ENCODE data around the gene FSCN2. TPM values are rescaled to one million over a fixed set of nuclear protein-coding genes. Genes with fewer than 3 reads are reported as not detected.

FSCN2 gene
- total and polyA plus RNA-seq, 2 donors (not counting 1 experiment from before 2014, with no cell fraction given): 0.35 to 2.0 TPM

- H3K4me1 ChIP-seq (ENCODE audit: control insufficient read depth, extremely low read depth, insufficient read depth, low read length): no peaks in the 10 kb centered on the region
- H3K27ac ChIP-seq (ENCODE audit: insufficient read depth, low read length): no peak overlapping the region
- H4K20me1 ChIP-seq (ENCODE audit: control insufficient read depth, extremely low read depth, insufficient read depth, low read length): no peaks in the 10 kb centered on the region
- DNase-seq (ENCODE audit: low read depth in 2 of 2): no peak
- H3K9me3 ChIP-seq (ENCODE audit: control insufficient read depth, insufficient read depth, low read depth, low read length): no peaks in the 10 kb centered on the region
- H3K36me3 ChIP-seq (ENCODE audit: control insufficient read depth, insufficient read depth, low read length): peaks cover 17% of the 10 kb centered on the region
- H3K79me2 ChIP-seq (ENCODE audit: control insufficient read depth, insufficient read depth, low read length): no peaks in the 10 kb centered on the region
- no peak overlapping the region for H2AFZ ChIP-seq (ENCODE audit: low read length)
- no peak overlapping the region for H3K4me3 ChIP-seq (replicated peaks in 1 of 4; ENCODE audit: control extremely low read depth in 1 of 4, insufficient read depth in 1 of 4, low read depth in 3 of 4, low read length in 4 of 4)
- TF ChIP-seq CTCF (conservative IDR thresholded peaks at IDR 0.05 in 1 of 2, IDR thresholded peaks at IDR 0.05 in 1 of 2; ENCODE audit: low read depth in 1 of 2, low read length in 2 of 2): no peak
- TF ChIP-seq EZH2 (IDR thresholded peaks at IDR 0.05; ENCODE audit: low read length, missing control alignments): no peak
- peaks cover 11% of the 10 kb centered on the region for H3K27me3 ChIP-seq (ENCODE audit: control insufficient read depth, insufficient read depth, low read length)
- no peak overlapping the region for H3K4me2 ChIP-seq (ENCODE audit: extremely low read depth, insufficient read depth, low read length)
- H3K9ac ChIP-seq (ENCODE audit: insufficient read depth, low read length): no peak overlapping the region
These were observed 10.7 kb downstream of the FSCN2 start for GRCh38 chr17:81538651-81539570.

GRCh38 chr17:81539571-81539900 is 11.4 kb downstream of the FSCN2 start:
- TF ChIP-seq EZH2 (IDR thresholded peaks at IDR 0.05; ENCODE audit: low read length, missing control alignments) (no peak), CTCF (conservative IDR thresholded peaks at IDR 0.05 in 1 of 2, IDR thresholded peaks at IDR 0.05 in 1 of 2; ENCODE audit: low read depth in 1 of 2, low read length in 2 of 2) (no peak)
- Histone ChIP-seq H3K36me3 (ENCODE audit: control insufficient read depth, insufficient read depth, low read length) (peaks cover 21% of the 10 kb centered on the region), H2AFZ (ENCODE audit: low read length) (no peak overlapping the region), H4K20me1 (ENCODE audit: control insufficient read depth, extremely low read depth, insufficient read depth, low read length) (no peaks in the 10 kb centered on the region), H3K79me2 (ENCODE audit: control insufficient read depth, insufficient read depth, low read length) (no peaks in the 10 kb centered on the region), H3K27ac (ENCODE audit: insufficient read depth, low read length) (no peak overlapping the region), H3K27me3 (ENCODE audit: control insufficient read depth, insufficient read depth, low read length) (peaks cover 11% of the 10 kb centered on the region), H3K4me2 (ENCODE audit: extremely low read depth, insufficient read depth, low read length) (no peak overlapping the region), H3K9me3 (ENCODE audit: control insufficient read depth, insufficient read depth, low read depth, low read length) (no peaks in the 10 kb centered on the region), H3K4me3 (replicated peaks in 1 of 4; ENCODE audit: control extremely low read depth in 1 of 4, insufficient read depth in 1 of 4, low read depth in 3 of 4, low read length in 4 of 4) (no peak overlapping the region), H3K4me1 (ENCODE audit: control insufficient read depth, extremely low read depth, insufficient read depth, low read length) (no peaks in the 10 kb centered on the region), H3K9ac (ENCODE audit: insufficient read depth, low read length) (no peak overlapping the region)
- DNase-seq (ENCODE audit: low read depth in 2 of 2): no peak

- H3K27ac ChIP-seq (ENCODE audit: insufficient read depth, low read length): no peak overlapping the region
- H3K36me3 ChIP-seq (ENCODE audit: control insufficient read depth, insufficient read depth, low read length): peaks cover 22% of the 10 kb centered on the region
- TF ChIP-seq EZH2 (IDR thresholded peaks at IDR 0.05; ENCODE audit: low read length, missing control alignments) (no peak), CTCF (conservative IDR thresholded peaks at IDR 0.05 in 1 of 2, IDR thresholded peaks at IDR 0.05 in 1 of 2; ENCODE audit: low read depth in 1 of 2, low read length in 2 of 2) (no peak)
- H3K27me3 ChIP-seq (ENCODE audit: control insufficient read depth, insufficient read depth, low read length): peaks cover 11% of the 10 kb centered on the region
- no peak overlapping the region for H3K4me3 ChIP-seq (replicated peaks in 1 of 4; ENCODE audit: control extremely low read depth in 1 of 4, insufficient read depth in 1 of 4, low read depth in 3 of 4, low read length in 4 of 4)
- H4K20me1 ChIP-seq (ENCODE audit: control insufficient read depth, extremely low read depth, insufficient read depth, low read length): no peaks in the 10 kb centered on the region
- no peaks in the 10 kb centered on the region for H3K9me3 ChIP-seq (ENCODE audit: control insufficient read depth, insufficient read depth, low read depth, low read length)
- no peak overlapping the region for H3K4me2 ChIP-seq (ENCODE audit: extremely low read depth, insufficient read depth, low read length)
- no peaks in the 10 kb centered on the region for H3K4me1 ChIP-seq (ENCODE audit: control insufficient read depth, extremely low read depth, insufficient read depth, low read length)
- H2AFZ ChIP-seq (ENCODE audit: low read length): no peak overlapping the region
- no peak overlapping the region for H3K9ac ChIP-seq (ENCODE audit: insufficient read depth, low read length)
- H3K79me2 ChIP-seq (ENCODE audit: control insufficient read depth, insufficient read depth, low read length): no peaks in the 10 kb centered on the region
- DNase-seq (ENCODE audit: low read depth in 2 of 2): no peak
These were observed 11.9 kb downstream of the FSCN2 start for GRCh38 chr17:81539961-81540675.

All from fibroblast of lung (primary cell).